T-helper 1 cell treated with Interleukin-12 subunit alpha and Interleukin-12 subunit beta and Interleukin-4 antibody, amounts not matched to agents 30 ng/mL and 1 ng/mL, for 36 hours (primary cell): ENCODE data around the gene FAHD2A. TPM values are rescaled to one million over a fixed set of nuclear protein-coding genes. Genes with fewer than 3 reads are reported as not detected.
"Not testable (repeated sequence)": the region's sequence is repeated elsewhere in the genome, so short reads cannot be mapped to it uniquely, and the experiment has no call there.

Experiments used
- intact Hi-C: fragments of 100-400 bp; cut with micrococcal nuclease; formaldehyde crosslinking; loops from one replicate; pipeline ENCODE4 v1.15.1; 2024
- total RNA-seq: library from RNA; stranded (reverse); gene quantifications from 2 replicates; pipeline ENCODE4 v1.2.3, GENCODE V29; 2022

FAHD2A gene
- 27.9 and 31.6 TPM in 2 replicates for total RNA-seq

GRCh38 chr2:95402370-95403203 is at the start of gene FAHD2A:
Gene FAHD2A (plus strand): TSS chr2:95402708. CDS start chr2:95405559, 2,851 bp downstream.
- intact Hi-C loops = loop anchor here (1.0 to 5.0 kb wide), 7 partner anchors 124 to 380 kb away; partner anchors contain the start of genes ZNF2 and ZNF892

- intact Hi-C loops = no loop called here
These were observed 49.4 kb upstream of the FAHD2A start for GRCh38 chr2:95353055-95353575.

GRCh38 chr2:95353613-95354468 is 48.7 kb upstream of the FAHD2A start:
- intact Hi-C loops = no loop called here

GRCh38 chr2:95354469-95354901 is 48.0 kb upstream of the FAHD2A start:
- intact Hi-C loops = no loop called here

GRCh38 chr2:95354925-95355324 is 47.6 kb upstream of the FAHD2A start:
- intact Hi-C loops = no loop called here

- intact Hi-C loops = not testable (repeated sequence)
These were observed 47.0 kb upstream of the FAHD2A start for GRCh38 chr2:95355486-95355885.

- intact Hi-C loops = no loop called here
These were observed 45.4 kb upstream of the FAHD2A start for GRCh38 chr2:95356821-95357700.

GRCh38 chr2:95357717-95358280 is 44.7 kb upstream of the FAHD2A start:
- intact Hi-C loops = no loop called here

GRCh38 chr2:95359031-95359430 is 43.5 kb upstream of the FAHD2A start:
- intact Hi-C loops = no loop called here

- intact Hi-C loops = no loop called here
These were observed 43.0 kb upstream of the FAHD2A start for GRCh38 chr2:95359501-95359930.

- intact Hi-C loops = no loop called here
These were observed 41.1 kb upstream of the FAHD2A start for GRCh38 chr2:95361216-95361980.

GRCh38 chr2:95362486-95362885 is 40.0 kb upstream of the FAHD2A start:
- intact Hi-C loops = no loop called here

- intact Hi-C loops = no loop called here
These were observed 36.0 kb upstream of the FAHD2A start for GRCh38 chr2:95366514-95366913.

GRCh38 chr2:95372216-95372829 is 30.2 kb upstream of the FAHD2A start:
- intact Hi-C loops = no loop called here

GRCh38 chr2:95372845-95373244 is 29.7 kb upstream of the FAHD2A start:
- intact Hi-C loops = no loop called here

GRCh38 chr2:95374029-95374428 is 28.5 kb upstream of the FAHD2A start:
- intact Hi-C loops = no loop called here

GRCh38 chr2:95374451-95374920 is 28.0 kb upstream of the FAHD2A start:
- intact Hi-C loops = no loop called here

- intact Hi-C loops = no loop called here
These were observed 27.5 kb upstream of the FAHD2A start for GRCh38 chr2:95374921-95375471.
